HCT116 (cell line): Measurements from ENCODE around the gene PVALEF. TPM values are rescaled to one million over a fixed set of nuclear protein-coding genes. Genes with fewer than 3 reads are reported as not detected.

ENCODE experiments used
- ATAC-seq: fragments of 200-7000 bp; cut with Tn5 transposase; 2 replicates; pipeline ENCODE4 v1.9.1; 2020; ENCODE audit warnings: mild to moderate bottlenecking, moderate library complexity
- BruUV-seq: library from RNA; stranded (reverse); fragments of 400-500 nt; replicated peaks from 2 replicates; lab custom pipeline; 2021; lab: Mats Ljungman, UMichigan
- CTCF ChIA-PET: fragments of 300-600 bp; sonication (Branson Sonifier 250); formaldehyde crosslinking; loops from one replicate; lab custom pipeline; 2021; ENCODE audit warnings: antibody characterized with exemption; lab: Charles Lee
- POLR2A ChIA-PET: fragments of 300-600, 350-600 bp; sonication (Branson Sonifier 250); formaldehyde crosslinking; loops from one replicate; lab custom pipeline; 2021; ENCODE audit warnings: antibody characterized with exemption; lab: Charles Lee
- RAD21 ChIA-PET, 2 experiments: fragments of 300-600 bp; sonication (Branson Sonifier 250); formaldehyde crosslinking; loops; one replicate each; lab custom pipeline; 2023; ENCODE audit warnings: low total read pairs in 2 of 2; ENCODE audit not compliant: uncharacterized antibody in 2 of 2, unreplicated experiment in 2 of 2, low non-redundant PET in 1 of 2; lab: Charles Lee
- DNase-seq: peaks from one replicate; pipeline ENCODE4 v3.0.0-alpha.2; 2010; ENCODE audit warnings: low read depth, low spot score
- H2AFZ ChIP-seq: fragments of 200-600 bp; shearing (Covaris generic), sonication (generic); 2 replicates; pipeline ENCODE4 v1.6.1; 2017; ENCODE audit warnings: low read depth, mixed run types, mixed read lengths, antibody characterized with exemption, low read length; ENCODE audit not compliant: poor library complexity, severe bottlenecking
- H3K27ac ChIP-seq: 2 replicates; pipeline ENCODE4 v1.5.1; 2012; ENCODE audit warnings: low read depth, low read length
- H3K27me3 ChIP-seq: fragments of 200-600 bp; sonication (generic); 2 replicates; pipeline ENCODE4 v1.6.1; 2016; ENCODE audit warnings: mixed run types, low read length, mixed read lengths; ENCODE audit not compliant: insufficient read depth
- H3K36me3 ChIP-seq, 2 experiments: fragments of 200-500 bp in 1 of 2; fragments of 200-600 bp in 1 of 2; sonication (Bioruptor generic) in 1 of 2; sonication (generic) in 1 of 2; 2 replicates each; pipeline versions ENCODE4 v1.5.1 to v1.6.1; 2014 to 2016; ENCODE audit warnings: low read length in 2 of 2, inconsistent platforms in 1 of 2, mixed read lengths in 1 of 2, mixed run types in 1 of 2; ENCODE audit not compliant: insufficient read depth in 2 of 2, control insufficient read depth in 1 of 2
- H3K4me1 ChIP-seq, 2 experiments: fragments of 200-600 bp in 1 of 2; sonication (generic) in 1 of 2; 2 replicates each; pipeline versions ENCODE4 v1.5.1 to v1.6.1; 2012 to 2017; ENCODE audit warnings: low read length in 2 of 2, inconsistent platforms in 1 of 2, mild to moderate bottlenecking in 1 of 2, mixed read lengths in 1 of 2, mixed run types in 1 of 2, moderate library complexity in 1 of 2; ENCODE audit not compliant: insufficient read depth in 2 of 2, control insufficient read depth in 1 of 2
- H3K4me2 ChIP-seq: fragments of 200-600 bp; sonication (generic); 2 replicates; pipeline ENCODE4 v1.6.1; 2017; ENCODE audit warnings: mixed run types, low read length, mixed read lengths
- H3K4me3 ChIP-seq, 2 experiments: fragments of 200-600 bp in 1 of 2; sonication (generic) in 1 of 2; replicated peaks in 1 of 2; 2 replicates each; pipeline ENCODE4 v1.5.1; 2011 to 2016; ENCODE audit warnings: low read length in 2 of 2, control low read depth in 1 of 2, low read depth in 1 of 2, mild to moderate bottlenecking in 1 of 2, mixed read lengths in 1 of 2, mixed run types in 1 of 2
- H3K79me2 ChIP-seq: fragments of 200-600 bp; sonication (generic); 2 replicates; pipeline ENCODE4 v1.6.1; 2017; ENCODE audit warnings: mild to moderate bottlenecking, mixed run types, low read length, moderate library complexity, mixed read lengths; ENCODE audit not compliant: insufficient read depth
- H3K9ac ChIP-seq: fragments of 200-600 bp; sonication (generic); 2 replicates; pipeline ENCODE4 v1.6.1; 2016; ENCODE audit warnings: low read length, mixed read lengths
- H3K9me2 ChIP-seq: fragments of 200-600 bp; sonication (generic), shearing (Covaris generic); 2 replicates; pipeline ENCODE4 v1.6.1; 2017; ENCODE audit warnings: mixed run types, mild to moderate bottlenecking, moderate library complexity; ENCODE audit not compliant: insufficient read depth
- H3K9me3 ChIP-seq, 2 experiments: fragments of 200-500 bp in 1 of 2; fragments of 200-600 bp in 1 of 2; sonication (Bioruptor generic) in 1 of 2; sonication (generic) in 1 of 2; 2 replicates each; pipeline ENCODE4 v1.6.1; 2014 to 2017; ENCODE audit warnings: low read length in 2 of 2, mixed read lengths in 2 of 2, inconsistent platforms in 1 of 2, low read depth in 1 of 2, mild to moderate bottlenecking in 1 of 2, mixed run types in 1 of 2, moderate library complexity in 1 of 2; ENCODE audit not compliant: control insufficient read depth in 1 of 2, insufficient read depth in 1 of 2
- H4K20me1 ChIP-seq: fragments of 200-600 bp; sonication (generic), shearing (Covaris generic); 2 replicates; pipeline ENCODE4 v1.6.1; 2017; ENCODE audit warnings: mixed run types, mild to moderate bottlenecking, moderate library complexity; ENCODE audit not compliant: insufficient read depth
- CEBPB ChIP-seq: IDR thresholded peaks from 2 replicates; pipeline ENCODE4 v1.6.1; 2012; ENCODE audit warnings: low read depth
- EGR1 ChIP-seq: IDR thresholded peaks from 2 replicates; pipeline ENCODE4 v1.6.1; 2012; ENCODE audit warnings: low read depth
- ELF1 ChIP-seq: IDR thresholded peaks from 2 replicates; pipeline ENCODE4 v1.6.1; 2012; ENCODE audit warnings: low read depth, borderline replicate concordance
- EZH2phosphoT487 ChIP-seq: fragments of 200-600 bp; IDR thresholded peaks from 2 replicates; pipeline ENCODE4 v1.6.1; 2018; ENCODE audit warnings: antibody characterized with exemption, borderline replicate concordance
- JUND ChIP-seq: IDR thresholded peaks from 2 replicates; pipeline ENCODE4 v1.6.1; 2012
- POLR2A ChIP-seq: IDR thresholded peaks from 2 replicates; pipeline ENCODE4 v1.7.0; 2011; ENCODE audit warnings: borderline replicate concordance; ENCODE audit not compliant: insufficient read depth, insufficient read length; ENCODE audit errors: extremely low read depth
- POLR2AphosphoS5 ChIP-seq: IDR thresholded peaks from 2 replicates; pipeline ENCODE4 v1.6.1; 2011; ENCODE audit warnings: mild to moderate bottlenecking, low read depth, low read length, moderate library complexity
- SP1 ChIP-seq: IDR thresholded peaks from 2 replicates; pipeline ENCODE4 v1.6.1; 2012; ENCODE audit warnings: low read depth
- ZFX ChIP-seq: fragments of 450-650 bp; IDR thresholded peaks from 2 replicates; pipeline ENCODE4 v1.6.1; 2017
- intact Hi-C: fragments of 100-400 bp; cut with micrococcal nuclease; formaldehyde crosslinking; loops from 2 replicates; pipeline ENCODE4 v1.10.0; 2022
- total RNA-seq: library from RNA; stranded (reverse); gene quantifications from one replicate; pipeline ENCODE4 v1.2.1, GENCODE V29; 2021; ENCODE audit not compliant: unreplicated experiment
- TF ChIP-seq, protein P1 (sequence below): IDR thresholded peaks from 2 replicates; pipeline ENCODE4 v1.6.1; 2012; ENCODE audit warnings: low read depth

PVALEF gene
- total RNA-seq, 1 experiment from 2014 or later, result not detected

GRCh38 chr17:81132770-81133723 lies 32.3 kb upstream of the PVALEF start:
- no peak for ATAC-seq
- Histone ChIP-seq H3K9me3 (no peaks in the 10 kb centered on the region; a peak in 1 of 4 replicates), H3K4me3 (no peak overlapping the region), H3K36me3 (no peaks in the 10 kb centered on the region), H2AFZ (no peak overlapping the region), H3K4me1 (peaks cover 0 to 11% of the 10 kb centered on the region in 2 experiments; a peak in 2 of 4 replicates), H3K27me3 (no peaks in the 10 kb centered on the region), H4K20me1 (no peaks in the 10 kb centered on the region), H3K9ac (no peak overlapping the region), H3K9me2 (no peaks in the 10 kb centered on the region), H3K27ac (no peak overlapping the region), H3K4me2 (0 out of 2 replicates have a peak overlapping the region, but pooled peaks have one; percentile 9), H3K79me2 (no peaks in the 10 kb centered on the region)
- BruUV-seq, result no TSS peak
- RAD21 ChIA-PET, result no interaction called here
- DNase-seq, result no peak
- CTCF ChIA-PET, result no interaction called here
- POLR2A ChIA-PET, result interaction anchor here (0.6 kb wide), 1 partner anchor 12 kb away, joined by 3 read pairs; no protein-coding TSS in a partner anchor
- no peak for TF ChIP-seq POLR2A
- TF ChIP-seq, protein P1, sequence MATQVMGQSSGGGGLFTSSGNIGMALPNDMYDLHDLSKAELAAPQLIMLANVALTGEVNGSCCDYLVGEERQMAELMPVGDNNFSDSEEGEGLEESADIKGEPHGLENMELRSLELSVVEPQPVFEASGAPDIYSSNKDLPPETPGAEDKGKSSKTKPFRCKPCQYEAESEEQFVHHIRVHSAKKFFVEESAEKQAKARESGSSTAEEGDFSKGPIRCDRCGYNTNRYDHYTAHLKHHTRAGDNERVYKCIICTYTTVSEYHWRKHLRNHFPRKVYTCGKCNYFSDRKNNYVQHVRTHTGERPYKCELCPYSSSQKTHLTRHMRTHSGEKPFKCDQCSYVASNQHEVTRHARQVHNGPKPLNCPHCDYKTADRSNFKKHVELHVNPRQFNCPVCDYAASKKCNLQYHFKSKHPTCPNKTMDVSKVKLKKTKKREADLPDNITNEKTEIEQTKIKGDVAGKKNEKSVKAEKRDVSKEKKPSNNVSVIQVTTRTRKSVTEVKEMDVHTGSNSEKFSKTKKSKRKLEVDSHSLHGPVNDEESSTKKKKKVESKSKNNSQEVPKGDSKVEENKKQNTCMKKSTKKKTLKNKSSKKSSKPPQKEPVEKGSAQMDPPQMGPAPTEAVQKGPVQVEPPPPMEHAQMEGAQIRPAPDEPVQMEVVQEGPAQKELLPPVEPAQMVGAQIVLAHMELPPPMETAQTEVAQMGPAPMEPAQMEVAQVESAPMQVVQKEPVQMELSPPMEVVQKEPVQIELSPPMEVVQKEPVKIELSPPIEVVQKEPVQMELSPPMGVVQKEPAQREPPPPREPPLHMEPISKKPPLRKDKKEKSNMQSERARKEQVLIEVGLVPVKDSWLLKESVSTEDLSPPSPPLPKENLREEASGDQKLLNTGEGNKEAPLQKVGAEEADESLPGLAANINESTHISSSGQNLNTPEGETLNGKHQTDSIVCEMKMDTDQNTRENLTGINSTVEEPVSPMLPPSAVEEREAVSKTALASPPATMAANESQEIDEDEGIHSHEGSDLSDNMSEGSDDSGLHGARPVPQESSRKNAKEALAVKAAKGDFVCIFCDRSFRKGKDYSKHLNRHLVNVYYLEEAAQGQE, result no peak
- no peak for TF ChIP-seq SP1
- no peak for TF ChIP-seq POLR2AphosphoS5
- TF ChIP-seq EGR1, result no peak
- TF ChIP-seq JUND, result no peak
- TF ChIP-seq ELF1, result no peak
- no peak for TF ChIP-seq EZH2phosphoT487
- TF ChIP-seq ZFX, result no peak
- TF ChIP-seq CEBPB, result no peak
- intact Hi-C loops, result no loop called here
